Germinal center (tissue), 1 donor: Measurements from ENCODE around the gene UBE2E2.
"Not testable (repeated sequence)": the region's sequence is repeated elsewhere in the genome, so short reads cannot be mapped to it uniquely, and the experiment has no call there.

Experiments
- DNase-seq: peaks from one replicate; pipeline ENCODE4 v3.0.0; 2012; ENCODE audit warnings: mixed read lengths, low spot score

UBE2E2 gene

GRCh38 chr3:23329471-23330105 lies 126.5 kb downstream of the UBE2E2 start:
- DNase-seq = no peak

GRCh38 chr3:23330568-23330967 lies 127.4 kb downstream of the UBE2E2 start:
- DNase-seq = no peak

DNA sequence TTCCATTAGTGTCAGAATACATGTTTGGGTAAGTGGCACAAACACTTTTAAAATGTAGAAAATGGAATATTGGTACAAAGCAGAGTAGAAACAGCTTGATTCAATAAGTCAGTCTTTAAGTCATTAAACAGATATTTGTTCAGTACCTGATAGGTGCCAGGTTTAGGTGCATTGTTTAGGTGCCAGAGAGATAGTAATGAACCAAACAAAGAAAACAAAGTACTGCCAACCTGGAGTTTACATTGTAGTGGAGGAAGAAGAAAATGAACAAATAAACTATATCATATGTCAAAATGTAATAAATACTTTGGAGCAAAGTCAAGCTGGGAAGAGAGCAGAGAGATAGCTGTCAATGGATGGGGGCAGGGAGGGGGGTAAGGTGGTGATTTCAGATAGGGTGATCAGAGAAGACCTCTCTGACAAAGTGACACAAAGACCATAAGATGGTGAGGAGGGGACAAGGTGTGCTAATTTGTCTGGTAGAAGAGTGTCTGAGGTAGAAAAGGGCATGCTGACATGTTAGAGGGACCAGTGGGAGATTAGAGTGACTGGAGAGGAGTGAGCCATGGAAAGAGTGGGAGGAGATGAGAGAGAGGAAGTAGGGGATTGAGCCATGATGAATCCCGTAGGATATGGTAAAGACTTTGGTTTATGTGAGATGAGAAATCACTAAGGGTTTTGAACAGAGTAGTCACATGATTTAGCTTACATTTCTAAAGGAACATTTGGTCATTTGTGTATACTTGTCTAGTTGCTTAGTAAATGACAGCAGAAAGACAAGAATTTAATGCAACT lies 128.2 kb downstream of the UBE2E2 start:
- no peak for DNase-seq

GRCh38 chr3:23333633-23334032 lies 130.5 kb downstream of the UBE2E2 start:
- no peak for DNase-seq

DNA sequence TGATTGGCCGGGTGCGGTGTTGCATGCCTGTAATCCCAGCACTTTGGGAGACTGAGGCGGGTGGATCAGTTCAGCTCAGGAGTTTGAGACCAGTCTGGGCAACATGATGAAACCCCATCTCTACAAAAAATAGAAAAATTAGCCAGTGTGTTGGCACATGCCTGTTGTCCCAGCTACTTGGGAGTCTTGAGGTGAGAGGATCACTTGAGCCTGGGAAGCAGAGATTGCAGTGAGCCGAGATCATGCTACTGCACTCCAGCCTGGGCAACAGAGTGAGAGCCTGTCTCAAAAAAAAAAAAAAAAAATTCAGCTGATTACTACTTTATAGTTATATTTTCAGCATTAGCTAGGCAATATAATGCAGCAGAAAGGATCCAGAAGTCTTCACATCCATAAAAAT lies 133.7 kb downstream of the UBE2E2 start:
- DNase-seq = not testable (repeated sequence)

DNA sequence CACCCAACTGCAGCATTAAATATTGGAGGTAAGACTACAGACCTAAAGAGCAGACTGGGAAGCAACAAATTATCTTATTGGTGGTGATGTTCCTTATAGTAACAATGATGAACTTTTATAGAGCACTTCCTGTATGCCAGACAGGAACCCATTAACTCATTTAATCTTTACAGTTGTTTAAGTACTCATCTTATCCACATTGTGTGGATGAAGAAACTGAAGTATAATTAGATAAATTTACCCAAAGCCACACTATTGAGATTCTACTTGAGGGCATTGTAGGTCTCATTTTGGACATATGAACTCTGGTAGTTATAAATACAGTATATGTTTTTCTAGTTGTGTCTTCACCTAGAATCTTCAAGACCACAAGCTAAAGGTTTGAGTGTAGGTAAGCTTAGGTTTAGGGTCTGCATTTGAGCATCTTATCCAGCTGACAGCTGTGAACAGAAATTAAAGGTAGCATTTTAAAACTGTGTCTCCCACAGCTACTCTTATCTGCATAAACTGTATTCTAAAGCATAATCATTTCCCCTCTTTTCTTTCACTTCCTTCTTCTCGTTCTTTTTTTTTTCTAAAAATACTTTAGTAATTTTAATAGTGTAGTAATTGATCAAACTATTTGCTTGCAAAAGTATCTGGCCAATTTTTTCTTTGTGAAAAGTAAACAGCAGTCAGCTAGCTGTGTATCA lies 138.2 kb downstream of the UBE2E2 start:
- DNase-seq = peak; percentile 40

DNA sequence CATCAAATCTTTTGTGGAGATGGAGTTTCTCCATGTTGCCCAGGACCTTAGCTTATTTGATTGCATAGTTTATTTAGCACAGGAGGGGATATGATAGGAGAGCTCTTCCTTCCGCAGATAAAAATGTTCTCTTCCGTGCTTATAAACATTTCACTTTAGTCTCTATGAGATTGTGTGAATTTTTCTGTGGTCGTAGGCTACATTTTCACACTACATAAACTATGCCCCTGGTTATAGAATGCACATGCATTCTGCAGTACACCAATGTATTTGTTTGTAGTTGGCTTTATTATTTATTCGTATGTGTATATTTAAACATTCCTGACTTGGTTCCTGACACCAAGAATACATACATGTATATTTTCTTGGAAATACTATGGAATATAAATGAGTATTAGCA lies 139.2 kb downstream of the UBE2E2 start:
- DNase-seq = no peak

GRCh38 chr3:23343509-23343908 lies 140.4 kb downstream of the UBE2E2 start:
- DNase-seq = no peak

GRCh38 chr3:23344886-23345285 lies 141.8 kb downstream of the UBE2E2 start:
- DNase-seq = no peak

- not testable (repeated sequence) for DNase-seq
Observed at GRCh38 chr3:23349444-23349843, 146.3 kb downstream of the UBE2E2 start.

DNA sequence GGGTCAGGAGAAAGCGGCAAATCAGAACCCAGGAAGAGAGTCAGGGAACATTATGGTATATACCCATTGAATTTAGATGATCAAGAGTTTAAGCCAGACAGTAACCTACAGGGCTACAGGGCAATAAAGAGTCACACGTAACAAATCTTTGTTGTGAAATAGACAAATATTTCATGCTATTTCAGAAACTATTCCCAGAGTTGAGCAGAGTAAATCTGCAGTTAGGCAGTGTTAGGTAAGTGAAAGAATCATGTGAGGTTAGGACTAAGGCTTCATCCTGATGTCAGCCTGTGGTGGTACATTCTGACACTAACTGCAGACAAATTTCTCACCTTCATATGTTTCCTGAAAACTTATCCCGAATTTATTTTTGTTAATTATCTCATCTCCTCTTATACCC lies 153.0 kb downstream of the UBE2E2 start:
- DNase-seq = no peak

DNA sequence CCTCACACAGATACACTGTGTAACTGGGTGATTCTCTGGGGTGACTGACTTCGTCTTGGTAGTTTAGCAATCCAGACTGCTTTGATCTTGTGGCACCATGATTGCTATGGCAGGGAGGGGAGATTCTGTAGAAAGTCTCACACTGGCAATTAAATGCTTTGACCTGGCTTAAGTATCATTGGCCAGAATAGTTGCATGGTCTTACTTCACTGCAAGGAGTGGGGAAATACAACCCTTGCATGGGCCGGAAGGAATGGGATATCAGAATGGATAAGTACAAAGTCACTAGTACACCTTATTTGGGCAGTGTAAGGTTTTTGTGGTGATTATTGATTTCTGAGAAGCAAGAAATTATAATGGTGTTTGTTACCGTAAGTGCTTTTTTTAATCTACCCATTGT lies 153.8 kb downstream of the UBE2E2 start:
- DNase-seq = no peak

DNA sequence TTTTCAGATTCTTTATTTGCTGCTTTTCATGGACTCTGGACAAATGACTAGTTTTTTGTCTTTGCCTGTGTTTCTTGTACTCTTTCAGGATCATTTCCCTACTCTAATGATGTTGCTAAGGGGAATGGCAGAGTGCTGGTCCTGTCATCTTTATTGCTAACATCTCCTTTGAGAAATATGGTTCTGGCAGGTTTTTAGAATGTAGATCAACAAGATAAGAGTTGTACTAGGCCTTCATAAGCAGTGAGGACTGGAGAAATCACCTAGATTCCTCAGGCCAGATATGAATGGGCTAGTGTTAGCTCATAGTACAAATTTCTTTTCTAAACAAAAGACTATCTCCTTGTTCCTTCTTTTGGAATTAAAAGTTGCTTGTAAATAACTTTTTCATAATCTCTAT lies 156.0 kb downstream of the UBE2E2 start:
- DNase-seq = no peak

DNA sequence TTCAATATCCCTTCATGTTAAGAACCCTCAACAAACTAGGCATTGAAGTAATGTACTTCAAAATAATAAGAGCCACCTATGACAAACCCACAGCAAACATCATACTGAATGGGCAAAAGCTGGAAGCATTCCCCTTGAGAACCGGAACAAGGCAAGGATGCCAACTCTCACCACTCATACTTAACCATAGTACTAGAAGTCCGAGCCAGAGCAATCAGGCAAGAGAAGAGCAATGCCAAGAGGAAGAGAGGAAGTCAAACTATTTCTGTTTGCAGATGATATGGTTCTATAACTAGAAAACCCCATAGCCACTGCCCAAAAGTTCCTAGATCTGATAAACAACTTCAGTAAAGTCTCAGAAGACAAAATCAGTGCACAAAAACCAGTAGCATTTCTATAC lies 161.9 kb downstream of the UBE2E2 start:
- no peak for DNase-seq

DNA sequence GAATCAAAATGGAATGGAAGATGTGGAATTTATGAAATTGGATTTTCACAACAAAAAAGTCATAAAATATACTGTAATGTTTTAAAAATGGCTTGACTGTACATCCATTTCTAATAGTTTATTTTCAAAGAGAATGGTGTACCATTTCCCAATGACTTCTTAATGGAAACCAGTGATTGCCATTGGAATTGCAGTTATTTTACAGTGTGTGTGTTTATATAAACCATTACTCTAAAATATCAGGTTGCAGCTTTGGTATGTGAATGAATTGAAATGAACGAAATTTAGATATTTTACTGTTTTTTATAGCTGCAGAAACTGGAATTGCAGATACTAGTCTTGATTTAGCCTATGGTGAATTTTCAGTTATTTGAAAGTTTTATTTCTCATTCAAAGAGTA lies 165.6 kb downstream of the UBE2E2 start:
- DNase-seq = no peak

DNA sequence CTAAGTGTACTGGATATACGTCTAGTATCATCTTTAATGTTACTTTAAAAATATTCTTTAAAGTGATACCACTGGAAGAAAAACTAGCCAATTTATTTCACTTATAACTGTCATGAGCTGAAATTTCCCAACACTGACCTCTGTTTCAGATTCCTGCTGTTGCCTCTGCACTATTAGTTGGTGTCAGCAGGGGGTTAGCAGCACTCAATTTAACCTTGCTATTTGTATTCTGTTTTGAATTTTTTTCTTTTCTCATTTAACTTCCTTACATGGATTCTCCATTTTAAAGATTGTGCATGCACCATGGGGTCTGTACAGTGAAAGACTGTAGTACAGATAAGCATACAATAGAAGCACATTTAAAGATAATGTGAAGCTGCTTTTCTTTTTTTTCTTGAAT lies 169.2 kb downstream of the UBE2E2 start:
- DNase-seq = no peak

GRCh38 chr3:23376516-23377248 lies 173.6 kb downstream of the UBE2E2 start:
- no peak for DNase-seq

DNA sequence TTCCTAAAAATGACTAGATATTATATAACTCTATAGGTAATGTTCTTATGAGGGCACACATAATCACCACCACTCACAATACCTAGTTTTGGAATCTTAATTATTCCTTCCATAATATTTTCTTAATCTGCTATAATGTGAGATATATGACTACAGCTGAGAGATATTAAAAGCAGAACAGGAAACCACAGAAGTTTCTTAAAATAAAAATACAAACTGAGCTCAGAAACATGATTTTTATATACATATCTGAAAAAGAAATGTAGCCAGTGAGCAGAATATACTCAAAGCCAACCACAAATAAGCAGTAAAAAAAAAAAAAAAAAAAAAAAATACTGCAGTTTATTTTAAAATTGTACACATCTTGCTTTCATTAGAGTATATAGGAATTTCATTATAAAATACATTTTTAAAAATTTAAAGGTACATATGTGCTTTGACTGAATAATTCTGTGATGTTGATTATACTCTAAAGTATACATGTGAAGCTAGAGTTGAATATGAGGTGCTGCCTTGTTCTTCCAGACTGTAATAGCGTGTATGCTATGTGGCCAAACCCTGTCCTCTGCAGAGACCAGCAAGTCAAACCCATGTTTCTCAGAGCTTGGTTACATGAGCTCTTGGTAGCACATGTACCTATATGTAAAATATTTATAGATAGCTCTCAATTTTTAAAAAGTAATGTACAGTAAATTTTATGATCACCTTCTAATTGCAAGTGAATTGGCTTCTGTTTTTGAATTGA lies 175.0 kb downstream of the UBE2E2 start:
- DNase-seq = no peak

GRCh38 chr3:23383875-23384274 lies 180.7 kb downstream of the UBE2E2 start:
- no peak for DNase-seq

DNA sequence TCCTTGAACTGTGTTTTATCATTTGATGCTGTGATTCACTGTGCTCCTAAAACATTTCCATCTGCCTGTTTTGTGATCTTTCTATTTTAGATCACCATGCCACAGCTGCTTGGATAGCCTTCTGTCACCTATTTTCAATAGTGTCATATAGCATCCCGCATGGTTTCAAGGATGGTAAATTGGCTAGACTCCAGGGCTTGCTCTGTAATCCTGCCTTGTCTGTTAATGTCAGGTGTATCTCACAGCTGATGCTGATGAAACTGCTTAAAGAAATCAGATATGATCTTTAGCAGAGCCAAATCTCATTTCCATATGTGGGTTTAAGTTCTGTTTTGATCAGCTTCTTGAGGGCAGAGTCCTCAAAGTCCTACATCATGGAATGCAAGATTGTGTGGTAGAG lies 182.2 kb downstream of the UBE2E2 start:
- no peak for DNase-seq

DNA sequence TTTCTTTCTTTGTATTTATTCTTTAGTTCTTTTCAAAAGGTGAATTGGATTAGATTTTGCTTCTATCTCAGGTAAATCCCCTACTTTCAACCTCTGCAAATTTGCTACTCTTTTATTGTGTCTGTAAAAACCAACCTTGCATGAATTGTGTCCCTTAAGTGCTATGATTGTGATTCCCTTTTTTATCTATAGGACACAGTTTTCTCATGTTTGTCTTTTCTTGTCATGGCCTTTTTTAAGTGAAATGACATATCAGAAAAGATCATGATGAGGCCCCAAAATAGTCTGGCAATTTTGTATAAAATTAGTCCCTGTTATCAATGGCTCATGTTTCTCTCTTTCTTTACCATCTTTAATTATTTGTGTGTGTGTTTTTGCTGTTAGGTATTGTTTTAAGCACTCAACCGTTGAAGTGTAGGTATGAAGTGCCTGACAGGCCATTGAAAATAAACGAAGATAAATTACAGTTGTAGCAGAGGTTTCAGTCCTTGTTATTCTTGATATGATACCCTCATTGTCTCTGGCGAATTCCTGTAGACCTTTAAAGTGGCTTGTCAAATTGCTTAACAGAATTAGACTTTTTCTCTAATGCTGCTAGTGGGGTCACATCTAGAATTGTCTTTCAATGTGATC lies 184.3 kb downstream of the UBE2E2 start:
- no peak for DNase-seq
